ENCODE results near the gene CHRNE.
"Not testable (repeated sequence)": the region's sequence is repeated elsewhere in the genome, so short reads cannot be mapped to it uniquely, and the experiment has no call there.

CHRNE gene

GRCh38 chr17:4881761-4882555 lies 20.9 kb downstream of the CHRNE start:
- no peak for DNase-seq

- DNase-seq = no peak
These were observed 22.0 kb downstream of the CHRNE start for GRCh38 chr17:4880857-4881256.

GRCh38 chr17:4879601-4880000 lies 23.3 kb downstream of the CHRNE start:
- DNase-seq = no peak

- DNase-seq = no peak
These were observed 25.8 kb downstream of the CHRNE start for GRCh38 chr17:4877089-4877488.

GRCh38 chr17:4872786-4873185 lies 30.1 kb downstream of the CHRNE start:
- no peak for DNase-seq

GRCh38 chr17:4870855-4871254 lies 32.0 kb downstream of the CHRNE start:
- DNase-seq = no peak

- not testable (repeated sequence) for DNase-seq
These were observed 33.6 kb downstream of the CHRNE start for GRCh38 chr17:4869058-4869998.

- not testable (repeated sequence) for DNase-seq
These were observed 35.4 kb downstream of the CHRNE start for GRCh38 chr17:4867535-4867934.

GRCh38 chr17:4863321-4863720 lies 39.6 kb downstream of the CHRNE start:
- DNase-seq = no peak

GRCh38 chr17:4862720-4863119 lies 40.2 kb downstream of the CHRNE start:
- DNase-seq = no peak

GRCh38 chr17:4861052-4861451 lies 41.8 kb downstream of the CHRNE start:
- DNase-seq = no peak

- no peak for DNase-seq
These were observed 42.2 kb downstream of the CHRNE start for GRCh38 chr17:4860651-4861050.

GRCh38 chr17:4859816-4860625 lies 42.9 kb downstream of the CHRNE start:
- no peak for DNase-seq

GRCh38 chr17:4858882-4859260 lies 44.0 kb downstream of the CHRNE start:
- DNase-seq = no peak

GRCh38 chr17:4858068-4858881 lies 44.6 kb downstream of the CHRNE start:
- no peak for DNase-seq

GRCh38 chr17:4857347-4857746 lies 45.6 kb downstream of the CHRNE start:
- not testable (repeated sequence) for DNase-seq

GRCh38 chr17:4856937-4857314 lies 46.0 kb downstream of the CHRNE start:
- DNase-seq = no peak

GRCh38 chr17:4856271-4856936 lies 46.5 kb downstream of the CHRNE start:
- no peak for DNase-seq

GRCh38 chr17:4854111-4854681 lies 48.7 kb downstream of the CHRNE start:
- DNase-seq = no peak

- no peak for DNase-seq
These were observed 49.7 kb downstream of the CHRNE start for GRCh38 chr17:4853208-4853671.

- no peak for DNase-seq
These were observed 50.2 kb downstream of the CHRNE start for GRCh38 chr17:4852567-4853207.
